GM18519 (cell line): ENCODE data around the gene SNAPC2.
"Not testable (repeated sequence)": the region's sequence is repeated elsewhere in the genome, so short reads cannot be mapped to it uniquely, and the experiment has no call there.

Experiments used
- ATAC-seq: cut with Tn5 transposase; IDR thresholded peaks from one replicate; pipeline ENCODE4 v1.9.1; 2021; ENCODE audit warnings: mild to moderate bottlenecking, moderate library complexity; ENCODE audit not compliant: unreplicated experiment, low FRiP score

Gene SNAPC2

DNA sequence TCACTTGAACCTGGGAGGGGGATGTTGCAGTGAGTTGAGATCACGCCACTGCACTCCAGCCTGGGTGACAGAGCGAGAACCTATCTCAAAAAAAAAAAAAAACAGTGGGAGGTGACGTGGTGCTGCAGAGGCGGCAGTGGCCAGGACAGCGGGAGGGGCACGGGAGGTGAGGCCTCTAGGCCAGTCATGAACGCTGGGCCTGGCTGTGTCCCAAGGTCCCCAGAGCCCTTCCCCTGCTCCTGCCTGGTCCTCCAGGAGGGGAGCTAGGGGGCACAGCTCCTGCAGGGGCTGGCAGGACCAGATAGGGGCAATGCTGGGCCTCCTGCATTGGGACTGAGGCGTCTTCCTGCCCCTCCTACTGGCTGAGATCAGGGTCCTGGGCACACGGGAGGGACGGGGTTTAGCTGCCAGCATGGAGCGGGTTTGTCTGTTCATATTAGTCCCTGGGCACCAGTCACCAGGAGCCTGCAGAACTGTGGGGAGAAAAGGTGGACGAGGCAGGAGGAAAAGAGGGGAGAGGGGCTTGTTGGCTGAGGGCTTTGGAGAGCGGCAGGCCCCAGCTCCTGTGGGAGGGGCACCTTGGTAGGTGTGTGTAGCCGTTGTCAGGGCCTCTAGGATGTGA lies 11.9 kb upstream of the SNAPC2 start:
- ATAC-seq, result no peak

DNA sequence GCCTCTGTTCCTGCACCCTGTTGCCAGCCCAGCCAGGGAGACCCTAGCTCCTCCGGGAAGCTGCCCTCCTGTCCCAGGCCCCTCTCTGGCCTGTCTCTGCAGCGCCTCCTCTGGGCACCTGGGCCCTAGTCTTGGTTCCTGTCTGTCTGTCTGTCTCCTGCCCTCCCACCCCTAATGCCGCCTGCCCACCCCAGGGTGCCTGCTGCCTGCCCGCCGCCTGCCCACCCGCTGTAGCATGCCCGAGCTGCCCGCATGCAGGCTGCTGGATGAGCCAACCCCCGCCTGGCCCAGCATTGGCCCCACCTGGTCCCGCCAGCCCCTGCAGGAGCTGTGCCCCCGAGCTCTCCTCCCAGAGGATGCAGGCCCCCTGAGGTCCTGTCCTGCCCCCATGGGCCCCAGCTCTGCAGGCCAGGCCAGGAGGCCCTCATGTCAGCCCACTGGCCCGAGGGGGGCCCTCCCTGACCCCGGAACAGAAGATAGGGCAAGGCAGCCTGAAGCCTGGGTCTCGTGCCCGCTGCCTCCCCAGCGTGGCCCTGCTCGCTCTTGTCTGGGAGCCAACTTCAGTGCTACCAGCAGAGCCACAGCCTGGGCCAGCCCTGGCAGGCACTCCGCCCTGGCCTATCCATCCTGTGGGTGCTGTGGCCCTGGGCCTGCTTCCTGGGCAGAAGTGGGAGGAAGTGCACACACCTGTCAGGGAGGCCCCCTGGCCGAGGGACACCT lies 11.2 kb upstream of the SNAPC2 start:
- ATAC-seq, result no peak

DNA sequence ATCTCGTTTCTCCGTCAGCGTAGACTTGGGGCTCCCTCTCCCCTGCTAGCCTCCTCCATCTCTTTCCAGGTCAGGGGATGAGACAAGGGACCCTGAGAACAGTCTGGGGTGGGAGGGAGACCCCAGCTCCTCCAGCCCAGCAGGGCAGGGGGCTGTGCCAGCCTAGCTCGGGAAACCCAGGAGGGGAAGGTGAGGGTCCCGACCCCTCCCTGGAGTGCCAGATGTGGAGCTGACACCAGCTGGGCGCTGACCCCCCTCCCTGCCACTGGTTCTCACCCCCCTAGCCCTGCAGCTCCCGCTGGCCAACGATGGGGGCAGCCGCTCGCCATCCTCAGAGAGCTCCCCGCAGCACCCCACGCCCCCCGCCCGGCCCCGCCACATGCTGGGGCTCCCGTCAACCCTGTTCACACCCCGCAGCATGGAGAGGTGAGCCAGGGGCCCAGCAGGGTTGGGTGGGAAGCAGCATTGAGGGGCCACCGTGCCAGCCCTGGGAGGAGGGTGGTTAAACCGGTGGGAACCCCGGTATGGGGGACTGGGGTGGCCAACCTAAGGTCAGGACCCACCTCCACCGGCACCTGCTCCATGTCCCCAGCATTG lies 10.6 kb upstream of the SNAPC2 start:
- no peak for ATAC-seq

DNA sequence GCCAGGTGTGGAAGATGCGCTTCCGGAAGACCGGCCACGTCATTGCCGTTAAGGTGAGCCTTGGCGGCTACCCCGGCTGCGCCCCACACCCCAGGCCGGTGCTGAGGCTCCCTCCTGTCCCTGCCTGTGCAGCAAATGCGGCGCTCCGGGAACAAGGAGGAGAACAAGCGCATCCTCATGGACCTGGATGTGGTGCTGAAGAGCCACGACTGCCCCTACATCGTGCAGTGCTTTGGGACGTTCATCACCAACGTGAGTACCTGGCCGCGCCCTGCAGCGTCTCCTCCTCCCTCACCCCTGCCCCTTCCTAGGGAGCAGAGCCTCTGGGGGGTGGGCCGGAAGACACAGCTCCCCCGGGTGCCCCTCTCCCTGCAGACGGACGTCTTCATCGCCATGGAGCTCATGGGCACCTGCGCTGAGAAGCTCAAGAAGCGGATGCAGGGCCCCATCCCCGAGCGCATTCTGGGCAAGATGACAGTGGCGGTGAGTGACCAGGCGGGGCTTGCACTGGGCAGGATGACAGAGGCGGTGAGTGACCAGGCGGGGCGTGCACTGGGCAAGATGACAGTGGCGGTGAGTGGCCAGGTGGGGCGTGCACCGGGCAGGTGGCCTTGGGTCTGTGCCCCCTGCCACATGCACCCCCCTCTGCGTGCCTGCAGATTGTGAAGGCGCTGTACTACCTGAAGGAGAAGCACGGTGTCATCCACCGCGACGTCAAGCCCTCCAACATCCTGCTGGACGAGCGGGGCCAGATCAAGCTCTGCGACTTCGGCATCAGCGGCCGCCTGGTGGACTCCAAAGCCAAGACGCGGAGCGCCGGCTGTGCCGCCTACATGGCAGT lies 9.6 kb upstream of the SNAPC2 start:
- ATAC-seq, result no peak

DNA sequence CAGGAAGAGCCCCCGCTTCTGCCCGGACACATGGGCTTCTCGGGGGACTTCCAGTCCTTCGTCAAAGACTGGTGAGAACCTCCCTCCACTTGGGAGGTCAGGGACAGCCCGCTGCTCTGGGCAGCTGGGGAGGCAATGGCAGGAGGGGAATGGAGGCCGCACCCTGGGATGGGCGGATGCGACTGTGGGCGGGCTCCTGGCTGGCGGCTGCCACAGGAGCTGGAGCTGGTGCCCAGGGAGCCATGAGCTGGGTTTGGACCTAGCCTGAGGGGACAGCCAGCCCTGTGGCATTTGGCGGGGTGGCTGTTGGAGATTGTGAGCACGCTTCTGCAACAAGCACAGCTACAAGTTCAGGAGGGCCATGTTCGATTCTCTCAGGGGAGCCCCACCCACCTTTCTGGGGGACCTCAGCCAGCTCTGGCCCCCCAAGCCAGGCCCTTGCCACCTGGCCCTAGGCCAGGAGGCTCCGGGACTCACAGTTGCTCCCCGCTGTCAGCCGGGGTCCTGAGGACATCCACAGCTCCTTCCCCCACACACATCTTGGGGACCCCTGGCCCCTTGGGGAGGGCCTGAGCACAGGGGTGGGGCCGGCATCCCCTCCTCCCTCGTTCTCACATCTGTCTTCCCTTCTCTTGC lies 8.5 kb upstream of the SNAPC2 start:
- ATAC-seq, result no peak

DNA sequence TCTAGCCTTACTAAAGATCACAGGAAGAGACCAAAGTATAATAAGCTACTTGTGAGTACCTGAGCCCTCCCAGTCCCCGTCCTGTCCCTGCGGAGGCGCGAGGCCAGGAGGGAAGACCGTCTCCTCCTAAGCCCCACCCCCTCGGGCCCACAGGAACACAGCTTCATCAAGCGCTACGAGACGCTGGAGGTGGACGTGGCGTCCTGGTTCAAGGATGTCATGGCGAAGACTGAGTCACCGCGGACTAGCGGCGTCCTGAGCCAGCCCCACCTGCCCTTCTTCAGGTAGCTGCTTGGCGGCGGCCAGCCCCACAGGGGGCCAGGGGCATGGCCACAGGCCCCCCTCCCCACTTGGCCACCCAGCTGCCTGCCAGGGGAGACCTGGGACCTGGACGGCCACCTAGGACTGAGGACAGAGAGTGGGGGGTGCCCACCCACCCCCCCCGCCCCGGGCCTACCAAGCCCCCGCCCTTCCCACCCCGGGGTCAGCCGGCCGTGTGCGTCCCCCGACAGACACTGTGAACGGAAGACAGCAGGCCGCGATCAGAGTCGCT lies 7.9 kb upstream of the SNAPC2 start:
- ATAC-seq, result no peak

DNA sequence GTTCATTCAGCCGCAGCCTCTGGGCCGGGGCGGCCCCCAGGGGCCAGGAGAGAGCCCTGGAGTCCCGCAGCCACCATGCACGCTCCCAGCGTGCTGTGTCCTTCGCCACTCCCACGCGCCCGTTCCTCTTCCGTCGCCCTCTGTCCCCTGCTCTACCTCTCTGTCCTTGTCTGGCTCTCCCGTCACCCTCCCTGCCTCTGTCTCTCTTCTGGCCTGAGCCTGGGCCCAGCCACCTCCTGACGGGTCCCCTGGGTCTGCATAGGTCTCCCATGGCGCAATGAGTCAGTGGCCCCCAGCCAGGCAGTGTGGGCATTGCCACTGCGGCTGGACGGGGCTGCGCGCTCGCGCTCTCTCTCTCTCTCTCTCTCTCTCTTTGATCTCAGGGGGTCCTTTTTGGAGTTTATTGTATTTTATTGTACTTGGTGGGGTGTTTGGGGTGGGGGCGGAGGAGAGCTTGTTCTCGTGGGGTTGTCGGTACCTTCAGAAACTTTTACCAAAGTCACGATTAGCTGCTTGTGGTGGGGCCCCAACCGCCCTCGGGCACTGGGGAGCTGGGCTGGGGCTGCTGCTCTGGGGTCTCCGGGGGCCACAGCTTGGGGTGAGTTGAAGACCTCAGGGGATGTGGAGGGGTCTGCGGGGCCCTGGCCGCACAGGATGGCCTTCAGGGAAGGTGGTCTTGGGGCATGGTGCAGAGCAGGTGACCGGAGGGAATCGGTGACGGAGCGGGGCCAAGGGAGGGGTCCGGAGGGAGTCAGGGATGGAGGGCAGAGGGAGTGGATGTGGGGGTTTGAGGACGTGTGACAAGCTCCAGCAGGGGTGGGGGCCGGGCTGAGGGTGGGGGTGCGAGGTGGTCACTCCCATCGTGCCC lies 7.2 kb upstream of the SNAPC2 start:
- no peak for ATAC-seq

DNA sequence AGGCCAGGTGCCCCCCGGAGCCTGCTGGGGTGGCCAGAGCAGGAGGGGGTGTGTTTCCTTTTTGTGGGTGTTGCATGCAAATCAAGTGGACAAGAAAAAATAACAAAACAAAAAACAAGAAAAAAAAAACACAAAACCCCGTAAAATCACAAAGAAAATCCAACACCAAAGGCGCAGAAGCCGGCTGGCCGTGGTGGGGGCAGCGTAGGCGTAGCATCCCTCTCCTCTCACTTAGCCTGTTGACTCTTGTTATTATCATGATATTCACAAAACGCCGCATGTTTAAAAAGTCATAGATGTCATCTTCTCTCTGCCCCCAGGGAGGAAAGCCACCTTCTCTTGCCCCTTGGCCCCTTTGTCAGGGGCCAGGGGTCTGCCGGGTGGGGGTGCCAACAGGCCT lies 6.5 kb upstream of the SNAPC2 start:
- no peak for ATAC-seq

DNA sequence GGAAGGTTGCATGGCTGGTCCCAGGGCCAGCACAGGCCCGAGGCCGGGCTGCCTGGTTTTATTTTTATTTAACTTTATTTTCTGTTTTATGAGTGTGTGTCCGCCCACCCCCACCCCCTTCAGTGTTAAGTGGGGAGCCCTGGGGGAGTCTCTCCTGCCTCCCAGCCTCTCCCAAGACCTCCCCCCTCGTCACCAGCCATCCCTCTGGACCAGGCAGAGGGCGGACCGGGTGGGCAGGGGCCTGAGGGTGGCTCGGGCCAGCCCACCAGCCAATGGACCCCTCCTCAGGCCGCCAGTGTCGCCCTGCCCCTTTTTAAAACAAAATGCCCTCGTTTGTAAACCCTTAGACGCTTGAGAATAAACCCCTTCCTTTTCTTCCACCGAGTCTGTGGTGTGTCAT lies 6.0 kb upstream of the SNAPC2 start:
- ATAC-seq, result no peak

DNA sequence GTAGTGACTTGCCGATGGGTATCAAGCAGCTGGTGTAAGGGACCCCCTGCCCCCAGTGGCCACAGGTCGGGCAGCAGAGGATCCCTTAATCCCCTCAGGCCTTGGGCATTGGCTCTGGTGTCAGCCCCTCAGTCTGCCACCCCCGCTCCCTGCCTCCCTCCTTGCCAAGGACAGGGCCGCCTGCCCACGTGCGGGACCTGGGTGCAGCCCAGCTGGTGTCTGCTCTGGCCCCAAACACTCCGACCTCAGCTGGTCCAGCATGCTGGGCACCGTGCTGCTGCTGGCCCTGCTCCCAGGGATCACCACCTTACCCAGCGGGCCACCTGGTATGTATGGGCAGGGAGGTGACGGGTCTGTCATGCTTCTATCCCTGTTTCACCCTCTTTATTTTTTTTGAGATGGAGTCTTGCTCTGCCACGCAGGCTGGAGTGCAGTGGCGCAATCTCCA lies 5.5 kb upstream of the SNAPC2 start, which contains the start of gene TGFBR3L:
TGFBR3L (plus strand) TSS at position 233 of the 448 bp plus-strand sequence.
- no peak for ATAC-seq

DNA sequence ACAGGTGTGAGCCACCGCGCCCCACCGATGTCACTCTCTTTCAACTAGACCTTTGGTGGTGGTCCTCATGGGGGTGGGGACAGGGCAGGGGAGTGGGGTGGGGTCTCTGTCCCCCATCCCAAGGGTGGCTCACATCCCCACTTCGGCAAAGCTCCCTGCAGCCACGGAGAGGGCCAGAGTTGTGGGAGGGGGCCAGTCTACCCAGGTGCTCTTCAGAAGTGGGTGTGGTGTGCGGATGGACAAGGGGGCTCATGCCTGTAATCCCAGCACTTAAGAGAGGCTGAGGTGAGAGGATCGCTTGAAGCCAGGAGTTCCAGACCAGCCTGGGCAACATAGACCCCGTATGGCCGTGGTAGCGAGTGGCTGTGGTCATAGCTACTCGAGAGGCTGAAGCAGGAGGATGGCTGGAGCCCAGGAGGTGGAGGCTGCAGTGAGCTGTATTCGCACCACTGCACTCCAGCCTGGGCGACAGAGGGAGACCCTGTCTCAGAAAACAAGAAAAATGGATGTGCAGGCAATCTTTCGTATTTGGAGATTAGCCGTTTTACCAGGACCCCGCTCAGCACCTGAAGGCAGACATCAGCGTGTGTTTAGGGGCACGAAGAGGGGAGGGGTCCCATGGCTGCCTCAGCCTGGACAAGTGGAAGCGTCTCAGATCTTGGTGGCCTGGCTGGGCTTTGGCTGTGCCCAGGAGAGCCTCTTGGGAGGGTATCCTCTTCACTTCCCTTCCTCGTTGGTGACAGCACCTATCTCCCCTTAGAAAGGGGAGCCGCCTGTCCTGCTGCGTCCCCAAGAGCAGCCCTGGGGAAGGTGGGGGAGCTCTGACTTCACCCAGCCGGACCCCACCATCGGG lies 4.7 kb upstream of the SNAPC2 start:
- no peak for ATAC-seq

DNA sequence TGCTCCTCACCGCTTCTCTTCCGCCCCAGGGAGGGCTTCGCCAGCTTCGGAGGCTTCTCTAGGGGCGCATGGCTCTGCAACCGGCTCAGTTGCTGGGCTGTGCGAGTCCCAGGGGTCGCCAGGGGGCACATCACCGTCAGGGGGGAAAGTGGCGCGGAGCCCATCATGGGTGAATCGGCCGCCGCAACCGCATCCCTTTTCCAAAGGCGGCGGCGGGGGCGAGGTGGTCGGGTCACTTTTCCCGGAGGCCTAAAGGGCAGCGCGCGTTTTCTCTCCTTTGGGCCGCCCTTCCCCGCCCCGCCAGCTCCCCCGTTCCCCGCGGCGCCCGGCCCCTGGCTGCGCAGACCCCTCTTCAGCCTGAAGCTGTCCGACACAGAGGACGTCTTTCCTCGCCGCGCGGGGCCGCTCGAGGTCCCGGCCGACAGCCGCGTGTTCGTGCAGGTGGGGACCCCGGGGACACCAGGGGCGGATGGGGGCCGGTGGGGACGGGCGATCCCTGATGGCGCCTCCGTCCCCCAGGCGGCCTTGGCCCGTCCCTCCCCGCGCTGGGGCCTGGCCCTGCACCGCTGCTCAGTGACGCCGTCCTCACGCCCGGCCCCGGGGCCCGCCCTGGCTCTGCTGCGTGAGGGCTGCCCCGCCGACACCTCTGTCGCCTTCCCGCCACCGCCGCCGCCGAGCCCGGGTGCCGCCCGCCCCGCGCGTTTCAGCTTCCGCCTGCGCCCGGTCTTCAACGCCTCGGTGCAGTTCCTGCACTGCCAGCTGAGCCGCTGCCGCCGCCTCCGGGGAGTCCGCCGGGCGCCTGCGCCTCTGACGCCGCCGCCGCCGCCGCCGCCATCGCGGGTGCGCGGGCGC lies 3.8 kb upstream of the SNAPC2 start:
- no peak for ATAC-seq

DNA sequence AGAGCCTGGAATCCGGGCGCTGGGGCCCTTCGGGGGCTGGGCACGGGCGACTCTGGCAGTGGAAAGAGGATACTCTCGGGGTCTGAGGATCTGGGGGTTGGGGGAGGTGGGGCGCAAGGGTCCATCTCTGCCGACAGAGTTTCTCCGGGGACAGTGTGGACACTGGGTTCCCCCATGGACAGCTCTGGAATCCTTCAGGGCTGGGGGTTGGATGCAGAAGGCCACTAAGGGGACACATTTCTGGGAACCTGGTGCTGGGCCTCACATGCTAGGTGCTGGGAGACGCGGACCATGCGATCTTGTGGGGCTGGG lies 3.2 kb upstream of the SNAPC2 start:
- ATAC-seq, result no peak

DNA sequence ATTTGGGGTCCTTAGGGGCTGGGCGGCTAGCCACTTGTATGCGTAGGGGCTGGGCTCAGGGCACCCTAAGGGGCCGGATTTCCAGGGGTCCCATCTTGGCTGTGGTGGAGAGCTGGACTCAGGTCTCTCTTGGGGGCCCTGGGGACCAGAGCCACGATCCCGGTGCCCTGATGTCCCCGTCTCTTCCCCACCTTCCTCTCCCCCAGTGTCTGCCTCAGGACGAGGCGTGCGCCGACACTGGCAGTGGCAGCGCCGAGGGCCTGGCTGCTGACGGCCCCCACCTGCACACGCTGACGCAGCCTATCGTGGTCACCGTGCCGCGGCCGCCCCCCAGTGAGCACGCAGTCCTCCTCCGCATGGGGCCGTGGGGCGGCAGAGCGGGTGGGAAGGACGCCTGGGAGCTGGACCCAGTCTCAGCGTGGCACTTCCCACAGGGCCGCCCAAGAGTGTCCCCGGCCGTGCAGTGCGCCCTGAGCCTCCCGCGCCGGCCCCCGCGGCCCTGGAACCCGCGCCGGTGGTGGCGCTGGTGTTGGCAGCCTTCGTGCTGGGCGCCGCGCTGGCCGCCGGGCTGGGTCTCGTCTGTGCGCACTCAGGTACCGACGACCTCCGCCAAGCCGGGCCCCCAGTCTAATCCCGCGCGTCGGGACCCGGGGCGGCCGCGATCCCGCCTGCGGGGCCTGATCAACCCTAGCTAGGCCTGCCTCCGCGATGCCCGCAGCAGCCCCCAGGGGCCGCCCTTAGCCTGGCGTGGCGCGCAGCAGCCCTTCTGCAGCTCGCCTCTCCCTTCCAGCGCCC lies 2.7 kb upstream of the SNAPC2 start:
- ATAC-seq, result no peak

DNA sequence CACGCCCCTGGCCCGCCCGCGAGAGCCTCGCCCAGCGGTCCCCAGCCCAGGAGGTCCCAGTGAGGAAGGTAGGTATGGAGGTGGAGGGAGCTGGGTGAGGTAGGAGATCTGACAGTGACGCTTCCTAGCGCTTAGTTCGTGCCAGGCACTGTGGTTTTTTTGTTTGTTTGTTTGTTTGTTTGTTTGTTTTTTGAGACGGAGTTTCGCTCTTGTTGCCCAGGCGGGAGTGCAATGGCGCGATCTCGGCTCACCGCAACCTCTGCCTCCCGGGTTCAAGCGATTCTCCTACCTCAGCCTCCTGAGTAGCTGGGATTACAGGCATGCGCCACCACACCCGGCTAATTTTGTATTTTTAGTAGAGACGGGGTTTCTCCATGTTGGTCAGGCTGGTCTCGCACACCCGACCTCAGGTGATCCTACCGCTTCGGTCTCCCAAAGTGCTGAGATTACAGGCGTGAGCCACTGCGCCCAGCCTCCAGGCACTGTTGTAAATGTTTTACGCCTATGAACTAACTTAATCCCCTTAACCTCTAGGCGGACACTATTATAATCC lies 2.0 kb upstream of the SNAPC2 start:
- not testable (repeated sequence) for ATAC-seq

DNA sequence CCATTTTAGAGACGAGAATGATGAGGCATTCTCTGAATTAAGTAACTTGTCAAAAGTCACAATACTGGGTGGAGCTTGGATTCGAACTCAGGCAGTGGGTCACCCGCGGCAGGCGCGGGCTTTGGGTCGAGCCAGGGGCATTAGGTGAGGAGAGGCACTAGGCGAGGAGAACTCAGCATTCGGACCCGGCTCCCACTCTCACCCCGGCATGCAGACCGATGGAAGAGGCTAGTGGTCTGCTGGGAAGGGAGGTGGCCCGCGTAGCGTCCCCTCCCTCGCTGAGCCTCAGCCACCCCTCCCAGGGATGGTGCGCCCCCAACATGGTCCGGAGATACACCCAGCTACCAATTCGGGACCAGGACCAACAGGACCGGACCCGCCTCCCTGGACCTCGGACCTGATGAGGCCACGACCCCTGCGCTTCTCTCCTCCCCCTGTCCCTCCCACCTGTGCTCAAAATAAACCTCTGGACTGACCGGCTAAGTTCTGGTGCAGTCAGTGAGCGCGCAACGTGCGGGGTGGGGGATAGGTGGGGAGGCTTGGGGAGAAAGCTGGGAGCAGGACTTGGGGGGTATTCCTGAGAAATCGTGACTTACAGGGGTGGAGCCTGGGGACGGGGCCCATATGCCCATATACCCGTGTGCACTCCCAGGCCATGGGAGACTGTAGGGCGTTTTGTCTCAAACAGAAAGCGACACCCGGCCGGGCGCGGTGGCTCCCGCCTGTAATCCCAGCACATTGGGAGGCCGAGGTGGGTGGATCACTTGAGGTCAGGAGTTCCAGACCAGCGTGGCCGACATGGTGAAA lies 1.3 kb upstream of the SNAPC2 start:
- ATAC-seq, result no peak
